Neuronal stem cell (in vitro differentiated cells): Measurements from ENCODE around the gene HIPK2.

Experiments
- DNase-seq: peaks from one replicate; pipeline ENCODE4 v3.0.0-alpha.2; 2013; ENCODE audit warnings: low spot score
- H2AFZ ChIP-seq: one replicate; pipeline ENCODE4 v1.6.1; 2013; ENCODE audit warnings: mild to moderate bottlenecking, low read length, inconsistent platforms
- H2AK5ac ChIP-seq: 2 replicates; pipeline ENCODE4 v1.6.1; 2013; ENCODE audit warnings: low read depth, mild to moderate bottlenecking, inconsistent platforms, low read length, moderate library complexity, mixed read lengths
- H2BK120ac ChIP-seq: 2 replicates; pipeline ENCODE4 v1.6.1; 2013; ENCODE audit warnings: low read depth, mild to moderate bottlenecking, inconsistent platforms, low read length, moderate library complexity, mixed read lengths
- H2BK12ac ChIP-seq: one replicate; pipeline ENCODE4 v1.6.1; 2013; ENCODE audit warnings: low read length, inconsistent platforms
- H2BK15ac ChIP-seq: 2 replicates; pipeline ENCODE4 v1.6.1; 2013; ENCODE audit warnings: mild to moderate bottlenecking, low read length, inconsistent platforms, mixed read lengths
- H2BK5ac ChIP-seq: one replicate; pipeline ENCODE4 v1.6.1; 2013; ENCODE audit warnings: inconsistent platforms, mild to moderate bottlenecking, low read length, moderate library complexity
- H3K14ac ChIP-seq: one replicate; pipeline ENCODE4 v1.6.1; 2013; ENCODE audit warnings: low read length, inconsistent platforms
- H3K18ac ChIP-seq: 2 replicates; pipeline ENCODE4 v1.6.1; 2013; ENCODE audit warnings: low read length, inconsistent platforms
- H3K23ac ChIP-seq: 2 replicates; pipeline ENCODE4 v1.6.1; 2013; ENCODE audit warnings: low read depth, mild to moderate bottlenecking, mixed read lengths, low read length, inconsistent platforms; ENCODE audit not compliant: poor library complexity
- H3K27ac ChIP-seq: replicated peaks from 3 replicates; pipeline ENCODE4 v1.5.1; 2013; ENCODE audit warnings: low read length, inconsistent platforms
- H3K27me3 ChIP-seq, 3 experiments: 2 replicates each; pipeline ENCODE4 v1.6.1; 2013; ENCODE audit warnings: low read length in 3 of 3, mild to moderate bottlenecking in 2 of 3, inconsistent platforms in 1 of 3, low read depth in 1 of 3, mixed read lengths in 1 of 3, moderate library complexity in 1 of 3; ENCODE audit not compliant: control insufficient read depth in 3 of 3, insufficient read depth in 3 of 3
- H3K36me3 ChIP-seq, 2 donors: replicated peaks in 1 of 2; 2 replicates each; pipeline ENCODE4 v1.6.1; 2013; ENCODE audit warnings: low read length in 2 of 2; ENCODE audit not compliant: control insufficient read depth in 2 of 2, insufficient read depth in 2 of 2
- H3K4ac ChIP-seq: 2 replicates; pipeline ENCODE4 v1.6.1; 2013; ENCODE audit warnings: inconsistent platforms, mild to moderate bottlenecking, low read length, moderate library complexity
- H3K4me1 ChIP-seq, 2 donors: 1 replicate in 1 of 2; 2 replicates in 1 of 2; pipeline ENCODE4 v1.6.1; 2013; ENCODE audit warnings: low read length in 2 of 2, low read depth in 1 of 2; ENCODE audit not compliant: control insufficient read depth in 2 of 2, insufficient read depth in 1 of 2
- H3K4me2 ChIP-seq: one replicate; pipeline ENCODE4 v1.6.1; 2013; ENCODE audit warnings: mild to moderate bottlenecking, low read length, inconsistent platforms; ENCODE audit not compliant: insufficient read depth, poor library complexity, severe bottlenecking
- H3K4me3 ChIP-seq, 2 donors: 2 replicates each; pipeline ENCODE4 v1.5.1; 2013; ENCODE audit warnings: low read length in 2 of 2, mild to moderate bottlenecking in 2 of 2, inconsistent platforms in 1 of 2, moderate library complexity in 1 of 2
- H3K79me1 ChIP-seq: one replicate; pipeline ENCODE4 v1.6.1; 2013; ENCODE audit warnings: low read depth, mild to moderate bottlenecking, inconsistent platforms, low read length, moderate library complexity
- H3K9ac ChIP-seq: one replicate; pipeline ENCODE4 v1.6.1; 2013; ENCODE audit warnings: mild to moderate bottlenecking, low read depth, low read length, inconsistent platforms; ENCODE audit not compliant: poor library complexity
- H3K9me3 ChIP-seq, 2 donors: replicated peaks in 1 of 2; 2 replicates each; pipeline versions ENCODE3 to v1.6.1; 2013; ENCODE audit warnings: low read length in 2 of 2, mild to moderate bottlenecking in 2 of 2, inconsistent platforms in 1 of 2, low read depth in 1 of 2, mixed read lengths in 1 of 2, moderate library complexity in 1 of 2; ENCODE audit not compliant: control insufficient read depth in 2 of 2, insufficient read depth in 1 of 2
- H4K8ac ChIP-seq: one replicate; pipeline ENCODE4 v1.6.1; 2013; ENCODE audit warnings: low read depth, mild to moderate bottlenecking, inconsistent platforms, low read length, moderate library complexity
- H4K91ac ChIP-seq: one replicate; pipeline ENCODE4 v1.6.1; 2013; ENCODE audit warnings: low read length, low read depth, mild to moderate bottlenecking, inconsistent platforms; ENCODE audit not compliant: poor library complexity
- WGBS, 2 donors: extraction: QIAGEN DNeasy Blood & Tissue Kit; methylation state at CpG; one replicate each; pipeline ENCODE4 v1.1.7; 2013; ENCODE audit warnings: missing lambda C conversion rate in 2 of 2, mixed read lengths in 1 of 2; ENCODE audit not compliant: insufficient read length in 2 of 2, insufficient replicate concordance in 1 of 2; ENCODE audit errors: extremely low coverage in 2 of 2; 5-methylcytosine and 5-hydroxymethylcytosine counted together

Gene HIPK2

GRCh38 chr7:139675127-139676125 is 102.4 kb downstream of the HIPK2 start:
- Histone ChIP-seq H3K9ac (no peak overlapping the region), H3K4me2 (no peak overlapping the region), H2BK12ac (no peak overlapping the region), H4K8ac (no peak overlapping the region), H2BK5ac (no peak overlapping the region), H3K36me3 (peaks cover 0 to 8% of the 10 kb centered on the region in 2 donors), H3K4ac (no peak overlapping the region), H3K9me3 (no peaks in the 10 kb centered on the region), H3K14ac (no peak overlapping the region), H4K91ac (no peak overlapping the region), H2AK5ac (no peak overlapping the region), H3K4me1 (peaks cover 0 to 10% of the 10 kb centered on the region in 2 donors), H2BK120ac (no peak overlapping the region), H3K79me1 (no peaks in the 10 kb centered on the region), H3K23ac (no peak overlapping the region), H3K18ac (no peak overlapping the region), H3K27me3 (no peaks in the 10 kb centered on the region), H3K27ac (no peak overlapping the region), H3K4me3 (no peak overlapping the region), H2AFZ (no peak overlapping the region), H2BK15ac (no peak overlapping the region)
- WGBS, 2 donors, result no CpG with 5 or more reads among the region's 12 CpGs
- no peak for DNase-seq

- Histone ChIP-seq H2BK5ac (no peak overlapping the region), H3K27ac (no peak overlapping the region), H4K8ac (no peak overlapping the region), H2BK15ac (no peak overlapping the region), H3K4ac (no peak overlapping the region), H3K4me2 (no peak overlapping the region), H3K18ac (no peak overlapping the region), H2AFZ (no peak overlapping the region), H4K91ac (no peak overlapping the region), H2AK5ac (no peak overlapping the region), H3K36me3 (peaks cover 0 to 8% of the 10 kb centered on the region in 2 donors), H3K4me1 (peaks cover 0 to 3% of the 10 kb centered on the region in 2 donors), H2BK120ac (no peak overlapping the region), H3K27me3 (no peaks in the 10 kb centered on the region), H3K14ac (no peak overlapping the region), H2BK12ac (no peak overlapping the region), H3K4me3 (no peak overlapping the region), H3K9ac (no peak overlapping the region), H3K79me1 (no peaks in the 10 kb centered on the region), H3K23ac (no peak overlapping the region), H3K9me3 (no peaks in the 10 kb centered on the region)
- DNase-seq, result no peak
- no CpG with 5 or more reads among the region's 8 CpGs for WGBS, 2 donors
Observed at GRCh38 chr7:139674752-139675126, 103.1 kb downstream of the HIPK2 start.

DNA sequence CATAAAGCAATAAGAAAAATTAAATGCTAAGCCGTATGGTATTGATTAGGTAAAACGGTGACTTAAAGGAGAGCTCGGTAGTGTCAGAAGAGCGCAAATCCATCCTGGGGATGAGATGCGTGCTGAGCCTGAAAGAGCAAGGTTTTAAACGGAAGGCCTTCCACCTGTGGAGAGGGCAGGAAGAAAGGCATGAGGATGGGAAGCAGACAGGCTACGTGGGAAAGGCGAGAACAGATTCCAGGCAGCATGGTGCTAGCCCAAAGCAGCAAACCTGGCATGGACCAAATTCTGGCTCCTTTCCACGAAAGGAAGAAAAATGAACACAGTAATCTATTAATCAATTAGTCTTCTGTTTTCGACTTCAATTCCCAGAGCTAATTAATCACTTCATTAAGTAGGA is 103.5 kb downstream of the HIPK2 start:
- H2BK120ac ChIP-seq, result no peak overlapping the region
- peaks cover 0 to 2% of the 10 kb centered on the region in 2 donors for H3K4me1 ChIP-seq
- no peak overlapping the region for H3K18ac ChIP-seq
- H3K4ac ChIP-seq, result no peak overlapping the region
- WGBS, 2 donors, result no CpG with 5 or more reads among the region's 10 CpGs
- H2BK15ac ChIP-seq, result no peak overlapping the region
- H4K8ac ChIP-seq, result no peak overlapping the region
- no peak overlapping the region for H3K23ac ChIP-seq
- H3K4me3 ChIP-seq, result no peak overlapping the region
- no peaks in the 10 kb centered on the region for H3K9me3 ChIP-seq
- H3K27ac ChIP-seq, result no peak overlapping the region
- H2BK5ac ChIP-seq, result no peak overlapping the region
- no peaks in the 10 kb centered on the region for H3K27me3 ChIP-seq
- DNase-seq, result no peak
- no peaks in the 10 kb centered on the region for H3K79me1 ChIP-seq
- H2AK5ac ChIP-seq, result no peak overlapping the region
- H2BK12ac ChIP-seq, result no peak overlapping the region
- no peak overlapping the region for H2AFZ ChIP-seq
- H3K4me2 ChIP-seq, result no peak overlapping the region
- H4K91ac ChIP-seq, result no peak overlapping the region
- no peak overlapping the region for H3K9ac ChIP-seq
- peaks cover 0 to 8% of the 10 kb centered on the region in 2 donors for H3K36me3 ChIP-seq
- H3K14ac ChIP-seq, result no peak overlapping the region

DNA sequence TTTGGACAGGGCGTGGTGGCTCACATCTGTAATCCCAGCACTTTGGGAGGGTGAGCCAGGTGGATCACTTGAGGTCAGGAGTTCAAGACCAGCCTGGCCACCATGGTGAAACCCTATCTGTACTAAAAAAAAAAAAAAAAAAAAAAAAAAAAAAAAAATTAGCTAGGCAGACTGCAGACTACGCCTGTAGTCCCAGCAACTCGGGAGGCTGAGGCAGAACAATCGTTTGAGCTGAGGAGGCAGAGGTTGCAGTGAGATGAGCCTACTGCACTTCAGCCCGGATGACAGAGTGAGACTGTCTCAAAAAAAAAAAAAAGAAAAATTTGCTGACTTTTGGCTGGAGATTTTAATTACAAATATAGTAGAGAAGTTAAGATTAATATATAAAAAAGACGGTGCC is 104.0 kb downstream of the HIPK2 start:
- WGBS, 2 donors, result no CpG with 5 or more reads among the region's 6 CpGs
- H2BK15ac ChIP-seq, result no peak overlapping the region
- no peak overlapping the region for H3K23ac ChIP-seq
- H3K14ac ChIP-seq, result no peak overlapping the region
- no peak overlapping the region for H3K18ac ChIP-seq
- no peaks in the 10 kb centered on the region for H3K27me3 ChIP-seq
- H3K27ac ChIP-seq, result no peak overlapping the region
- H2BK5ac ChIP-seq, result no peak overlapping the region
- no peak overlapping the region for H2BK12ac ChIP-seq
- H3K36me3 ChIP-seq, result peaks cover 0 to 8% of the 10 kb centered on the region in 2 donors
- no peak overlapping the region for H4K91ac ChIP-seq
- H3K4me3 ChIP-seq, result no peak overlapping the region
- H3K4ac ChIP-seq, result no peak overlapping the region
- no peaks in the 10 kb centered on the region for H3K9me3 ChIP-seq
- H3K79me1 ChIP-seq, result no peaks in the 10 kb centered on the region
- H2BK120ac ChIP-seq, result no peak overlapping the region
- no peak overlapping the region for H3K4me2 ChIP-seq
- no peak overlapping the region for H2AK5ac ChIP-seq
- H4K8ac ChIP-seq, result no peak overlapping the region
- no peak overlapping the region for H3K9ac ChIP-seq
- no peak for DNase-seq
- H3K4me1 ChIP-seq, result peaks cover 1 to 2% of the 10 kb centered on the region in 2 donors
- H2AFZ ChIP-seq, result no peak overlapping the region
